CD4-positive, alpha-beta T cell treated with Interferon alpha-2 for 1 hour (primary cell): ENCODE results near the gene ARAP1.

Source experiments
- DNase-seq, 2 donors: peaks; one replicate each; pipeline ENCODE4 v3.0.0-alpha.2; 2020 to 2022

The ARAP1 gene

DNA sequence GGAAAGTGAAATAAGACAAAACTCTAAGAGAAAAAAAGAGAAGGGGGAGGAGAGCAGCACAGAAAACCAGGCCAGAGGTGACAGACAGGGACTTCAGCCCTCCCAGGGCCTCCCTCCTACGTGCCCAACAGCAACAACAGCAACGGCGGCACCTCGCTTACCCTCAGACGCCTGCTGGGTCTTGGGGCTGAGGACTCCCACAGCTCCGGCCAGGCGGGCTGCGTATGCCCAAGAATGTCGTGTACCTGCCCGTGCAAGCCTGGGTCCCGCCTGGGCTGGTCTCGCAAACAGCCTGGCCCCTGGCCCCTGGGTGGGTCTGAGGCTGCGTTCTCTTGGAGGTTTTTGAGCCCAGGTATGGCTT lies 30.5 kb downstream of the ARAP1 start:
- DNase-seq, result peak; percentile 30 to 47

DNA sequence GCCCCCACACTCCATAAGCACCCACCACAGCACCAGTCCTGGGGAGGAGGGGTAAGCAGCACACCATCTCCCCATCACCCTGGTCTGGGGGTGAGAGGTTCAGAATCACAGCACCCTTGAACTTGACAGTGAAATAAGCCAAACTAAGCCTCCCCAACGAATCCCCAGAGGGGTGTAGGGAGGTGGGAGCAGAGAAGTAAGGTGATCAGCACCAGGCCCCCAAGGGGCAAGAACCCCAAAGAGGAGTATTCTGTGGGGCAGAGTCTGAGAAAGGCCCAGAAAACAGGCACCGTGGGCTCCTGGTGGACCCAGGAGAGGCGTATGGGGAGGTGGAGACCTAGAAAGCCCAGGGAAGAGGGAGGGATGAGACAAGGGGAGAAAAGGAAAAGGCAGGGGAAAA lies 30.9 kb downstream of the ARAP1 start:
- no peak for DNase-seq

DNA sequence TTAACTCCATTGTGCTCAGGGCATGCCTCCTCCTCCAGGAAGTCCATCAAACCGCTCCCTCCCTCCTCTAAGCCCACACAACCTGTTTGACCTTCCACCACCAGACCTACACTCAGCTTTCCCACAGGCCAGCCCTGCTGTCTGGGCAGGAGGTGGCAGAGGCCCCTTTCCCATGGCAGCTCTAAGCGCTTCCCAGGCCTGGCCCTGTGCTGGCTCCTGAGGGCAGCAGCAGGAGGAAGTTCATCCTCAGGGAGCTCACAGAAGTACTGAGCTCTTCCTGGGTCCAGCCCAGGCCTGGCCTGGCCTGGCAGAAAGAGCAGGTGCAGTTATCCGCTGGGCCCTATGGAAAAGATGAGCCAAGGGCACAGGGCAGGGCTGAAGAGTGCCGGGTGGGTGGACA lies 31.4 kb downstream of the ARAP1 start:
- DNase-seq, result no peak

DNA sequence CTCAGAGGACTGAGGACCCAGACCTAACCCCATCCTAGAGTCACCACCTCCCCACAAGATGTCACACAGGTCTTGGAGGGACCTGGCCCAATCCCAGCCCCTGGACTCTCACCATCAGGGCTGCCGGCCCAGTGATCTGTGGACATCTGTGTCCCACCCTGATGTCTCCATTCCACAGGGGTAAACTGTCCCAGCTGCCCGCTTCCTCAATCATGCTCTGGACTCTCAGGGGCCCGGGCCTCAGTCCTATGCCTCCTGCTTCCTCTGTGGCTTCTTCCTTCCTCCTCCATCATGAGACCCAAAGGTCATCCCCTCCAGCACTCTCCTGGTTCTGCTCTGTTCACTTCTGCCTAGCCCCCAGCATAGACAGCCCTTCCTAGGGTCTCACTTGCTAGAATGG lies 32.2 kb downstream of the ARAP1 start:
- no peak for DNase-seq

DNA sequence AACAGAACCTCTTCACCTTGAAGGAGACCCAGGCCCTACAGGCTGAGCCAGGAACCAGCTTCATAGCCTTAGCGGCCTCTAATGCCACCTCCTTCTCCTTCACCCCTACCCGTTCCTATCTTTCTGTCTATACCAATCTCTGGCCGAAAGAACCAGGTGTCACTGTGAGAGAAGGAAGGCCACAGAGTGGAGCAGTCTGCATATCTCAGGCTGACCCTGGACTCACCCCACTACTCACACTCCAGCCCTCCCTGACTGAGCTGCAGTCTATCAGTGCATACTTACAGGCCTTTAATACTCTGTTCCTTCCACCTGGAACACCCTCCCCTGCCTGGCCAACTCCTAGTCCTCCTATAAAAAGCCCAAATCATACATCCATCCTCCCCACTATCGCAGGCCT lies 32.7 kb downstream of the ARAP1 start:
- no peak for DNase-seq

DNA sequence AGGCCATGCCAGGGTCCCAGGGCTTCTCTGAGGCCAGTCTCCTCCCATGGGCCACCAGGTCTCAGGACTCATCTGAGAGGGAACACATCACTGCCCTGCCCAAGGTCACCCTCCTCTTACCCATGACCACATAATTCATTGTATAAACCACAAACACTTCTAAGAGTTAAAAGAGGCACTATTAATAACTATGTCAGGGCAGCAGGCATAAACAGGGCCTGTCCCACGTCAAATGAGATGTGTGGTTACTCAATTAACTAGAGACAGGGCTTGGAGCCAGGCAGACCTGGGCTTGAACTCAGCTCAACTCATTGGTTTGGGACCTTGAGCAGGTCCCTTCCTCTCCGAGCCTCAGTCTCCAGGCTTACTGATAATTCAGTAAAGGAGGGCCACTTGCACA lies 33.1 kb downstream of the ARAP1 start:
- DNase-seq, result no peak

DNA sequence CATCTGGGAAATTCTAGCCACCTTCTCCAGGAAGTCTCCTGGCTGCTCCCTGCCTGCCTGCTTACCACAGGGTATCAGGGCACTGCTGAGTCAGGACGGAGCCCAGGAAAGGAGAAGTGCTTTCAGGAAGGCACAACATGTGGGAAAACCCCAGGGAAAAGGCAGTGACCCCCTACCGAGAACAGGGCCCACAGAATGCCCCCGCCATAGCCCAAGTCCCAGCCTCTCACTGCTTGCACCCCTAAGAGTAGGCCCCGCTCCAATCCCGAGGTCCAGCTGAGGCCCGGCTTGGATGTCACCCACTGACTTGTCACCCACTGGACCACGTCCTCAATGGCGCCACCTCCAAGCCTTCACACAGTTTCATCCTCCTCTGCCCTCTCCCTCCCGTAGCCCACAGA lies 34.1 kb downstream of the ARAP1 start:
- DNase-seq, result no peak

DNA sequence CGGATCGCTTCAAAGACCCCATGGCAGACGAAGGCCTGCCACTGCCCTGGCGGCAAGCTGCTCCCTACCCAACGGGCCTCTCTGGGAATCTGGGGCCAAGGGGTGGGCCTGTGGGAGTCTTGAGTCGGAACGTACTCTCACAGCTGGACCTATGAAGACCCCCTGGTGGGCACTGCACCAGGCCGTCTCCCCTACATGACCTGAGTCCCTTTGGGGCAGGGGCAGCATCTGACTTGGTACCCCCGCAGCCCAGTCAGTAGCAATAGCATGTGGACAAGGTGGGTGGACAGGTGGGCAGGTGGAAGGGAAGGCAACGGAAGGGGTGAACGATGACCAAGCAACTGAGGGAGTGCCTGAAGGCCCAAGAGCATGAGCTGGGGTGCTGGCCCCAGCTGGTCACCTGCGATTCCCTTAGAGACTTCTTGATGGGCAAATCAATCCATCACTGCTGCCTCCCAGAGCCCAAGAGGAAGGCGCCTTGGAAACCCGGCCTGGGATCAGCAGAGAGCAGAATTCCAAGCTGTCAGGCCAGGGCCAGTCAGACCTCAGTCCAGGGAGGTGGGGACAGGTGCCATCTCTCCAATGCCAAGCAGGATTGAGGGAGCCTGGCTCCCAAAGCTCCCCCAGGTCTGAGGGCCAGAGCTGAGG lies 35.3 kb downstream of the ARAP1 start:
- no peak for DNase-seq

DNA sequence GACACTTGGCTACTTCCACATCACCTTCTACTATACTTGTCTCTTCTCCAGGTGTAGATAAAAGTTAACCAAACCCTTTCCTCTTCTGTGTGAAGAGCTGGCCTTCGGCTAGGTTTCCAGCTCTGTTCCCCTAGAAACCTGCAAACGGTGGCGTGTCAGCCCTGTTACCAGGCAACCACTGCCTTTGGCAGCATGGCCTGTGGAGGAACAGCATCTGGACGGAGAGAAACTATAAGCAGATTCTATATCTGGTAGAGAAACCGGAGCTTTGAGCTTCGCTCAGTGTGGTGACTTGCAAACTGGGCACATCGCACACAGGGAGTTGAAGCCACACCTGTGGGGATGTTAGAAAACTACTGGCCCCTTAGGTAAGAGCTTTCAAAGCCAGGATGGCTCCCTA lies 35.9 kb downstream of the ARAP1 start:
- no peak for DNase-seq

DNA sequence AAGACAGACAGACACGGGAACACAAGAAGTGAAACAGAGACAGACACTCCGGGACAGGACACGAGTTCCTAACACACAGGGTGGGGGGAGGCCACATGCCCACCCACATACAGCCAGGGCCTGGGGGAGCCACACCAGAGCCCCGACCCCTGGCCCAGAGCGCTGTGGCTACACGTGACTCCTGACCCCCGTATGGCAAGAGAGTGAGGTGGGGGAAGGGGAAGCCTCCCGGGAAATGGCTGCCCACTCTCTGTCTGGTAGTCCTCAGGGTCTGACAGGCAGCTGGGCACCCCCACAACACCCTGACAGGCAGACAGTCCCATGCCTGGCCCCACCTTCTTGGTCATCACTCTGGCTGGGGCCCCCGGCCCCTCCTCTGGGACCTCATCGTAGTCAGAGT lies 39.4 kb downstream of the ARAP1 start:
- DNase-seq, result no peak

DNA sequence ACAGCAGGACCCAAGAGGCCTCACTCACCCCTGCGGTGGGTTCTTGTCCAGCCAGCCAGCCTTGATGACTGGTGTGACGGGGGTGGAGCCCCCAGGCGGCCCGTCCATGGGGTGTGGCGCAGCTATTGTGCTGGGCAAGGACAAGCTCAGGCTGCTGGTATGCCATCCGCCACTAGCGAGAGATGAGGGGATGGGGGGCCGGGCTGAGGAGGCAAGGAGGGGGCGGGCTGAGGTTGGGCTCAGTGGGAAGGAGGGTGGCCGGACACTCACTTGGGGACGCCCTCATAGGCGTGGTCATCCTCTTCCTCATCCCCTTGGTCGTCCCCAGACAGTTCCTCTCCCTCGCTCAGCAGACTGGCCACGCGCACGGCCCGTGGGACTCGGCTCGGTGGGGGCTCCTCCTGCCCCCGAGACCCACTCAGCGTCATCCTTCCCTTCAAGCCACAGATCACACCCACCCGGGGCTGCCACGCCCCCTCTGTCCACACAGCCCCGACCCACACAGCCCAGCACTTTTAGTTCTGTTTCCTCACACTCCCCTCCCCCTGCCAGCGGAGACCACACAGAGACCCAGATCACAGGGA lies 39.9 kb downstream of the ARAP1 start:
- DNase-seq, result peak in 1 of 2 donors; percentile 23

DNA sequence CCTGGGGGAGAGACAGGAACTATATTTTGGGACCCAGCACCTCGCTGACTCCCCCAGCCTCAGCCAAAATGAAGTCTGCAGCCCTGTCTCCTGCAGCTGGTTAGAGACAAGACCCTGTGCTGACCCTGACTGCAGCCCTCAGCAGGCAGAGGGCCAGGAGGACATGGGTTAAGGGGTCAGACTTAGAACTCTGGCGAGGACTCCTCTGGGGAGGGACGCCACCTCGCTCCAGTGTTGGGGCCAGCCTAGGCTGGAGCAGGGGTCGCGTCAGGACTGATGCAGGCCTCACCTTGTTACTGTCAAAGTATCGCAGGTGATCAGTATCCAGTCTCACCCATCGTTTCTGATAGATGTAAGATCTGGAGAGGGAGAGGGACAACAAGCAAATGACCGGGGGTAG lies 41.1 kb downstream of the ARAP1 start:
- no peak for DNase-seq

DNA sequence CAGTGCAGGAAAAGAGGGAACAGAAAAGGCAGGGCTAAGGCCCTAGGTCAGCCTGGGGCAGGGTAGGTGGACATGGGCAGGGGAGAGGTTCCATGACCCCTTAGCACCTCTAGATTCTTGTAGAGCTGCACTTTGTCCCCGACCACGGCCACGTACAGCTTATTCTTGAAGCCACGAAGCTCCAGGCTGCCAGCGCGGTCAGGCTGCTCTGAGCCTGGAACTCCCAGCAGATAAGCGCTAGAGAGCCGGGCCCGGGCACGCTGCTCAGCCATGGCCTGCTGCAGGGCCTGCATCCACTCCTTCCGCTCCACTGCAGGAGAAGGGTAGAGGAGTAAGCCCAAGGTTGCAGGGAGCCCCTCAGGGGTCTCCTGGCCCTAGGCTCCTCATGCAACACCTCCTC lies 41.9 kb downstream of the ARAP1 start:
- no peak for DNase-seq

DNA sequence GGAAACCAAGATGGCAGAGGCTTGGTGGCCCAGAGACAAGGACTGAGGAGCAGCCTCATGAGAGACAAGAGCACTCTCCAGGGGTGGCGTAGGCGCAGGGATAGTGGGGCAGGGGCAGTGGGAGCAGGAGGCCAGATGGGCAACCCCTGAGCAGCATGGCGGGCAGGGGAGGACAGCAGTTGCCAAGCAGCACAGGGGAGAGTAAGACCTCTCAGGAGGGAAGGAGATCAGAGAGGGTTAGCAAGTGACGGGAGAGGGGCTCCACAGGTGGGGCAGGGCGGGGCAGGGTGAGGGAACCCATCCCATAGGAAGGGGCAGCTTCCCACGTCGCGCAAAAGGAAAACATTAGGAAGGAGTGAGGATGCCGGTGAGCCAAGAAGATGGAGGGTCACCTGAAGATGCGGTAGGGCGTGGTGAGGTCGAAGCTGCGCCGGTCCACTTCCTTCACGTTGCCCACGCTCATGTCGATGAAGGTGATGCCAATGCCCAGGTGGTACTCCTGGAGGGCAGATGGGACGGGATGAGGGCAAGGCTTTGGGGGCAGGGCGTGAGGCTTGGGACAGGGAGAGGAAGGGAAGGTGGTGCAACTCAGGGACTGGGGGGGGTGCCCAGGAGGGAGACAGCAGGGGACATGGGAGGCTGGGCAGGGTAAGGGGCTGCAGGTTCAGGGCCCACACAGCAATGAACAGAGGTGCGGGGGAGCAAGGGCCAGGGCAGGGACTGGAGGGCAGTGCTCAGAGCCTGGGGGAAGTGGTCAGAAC lies 42.5 kb downstream of the ARAP1 start:
- no peak for DNase-seq

DNA sequence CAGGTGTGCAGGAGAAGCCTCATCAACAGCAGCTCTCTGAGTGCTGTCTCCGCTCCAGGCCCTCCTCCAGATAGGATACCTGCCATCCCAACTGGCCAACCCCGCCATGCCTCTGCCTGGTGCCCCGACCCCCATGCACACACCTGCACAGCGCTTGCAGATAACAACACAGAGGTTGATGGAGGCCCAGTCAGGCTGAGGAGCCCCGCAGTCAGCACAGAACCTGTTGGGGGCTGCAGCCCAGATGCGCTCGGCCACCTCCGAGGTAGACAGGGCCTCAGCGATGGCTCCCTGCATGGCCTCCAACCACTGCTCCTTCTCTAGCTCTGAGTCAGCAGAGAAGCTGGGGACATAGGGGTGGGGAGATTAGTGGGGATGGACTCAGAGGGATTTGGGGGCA lies 45.2 kb downstream of the ARAP1 start:
- DNase-seq, result no peak

DNA sequence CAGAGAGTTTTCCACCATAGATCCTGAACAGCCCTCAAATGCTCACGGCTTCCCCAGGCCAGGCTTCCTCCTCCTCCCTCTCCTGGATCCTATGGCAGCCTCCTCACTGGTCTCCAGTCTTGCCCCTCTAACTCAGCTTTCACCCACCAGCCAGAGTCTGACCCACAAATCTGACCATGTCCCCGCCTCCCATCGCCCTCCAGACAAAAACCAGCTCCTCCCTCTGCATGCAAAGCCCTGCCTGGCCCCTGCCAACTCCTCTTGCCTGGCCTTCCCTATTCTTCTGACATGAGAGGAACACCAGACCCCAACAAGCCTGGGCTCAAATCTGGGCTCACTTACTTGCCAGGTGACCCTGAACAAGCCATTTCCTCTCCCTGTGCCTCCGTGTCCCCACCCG lies 45.6 kb downstream of the ARAP1 start:
- no peak for DNase-seq

DNA sequence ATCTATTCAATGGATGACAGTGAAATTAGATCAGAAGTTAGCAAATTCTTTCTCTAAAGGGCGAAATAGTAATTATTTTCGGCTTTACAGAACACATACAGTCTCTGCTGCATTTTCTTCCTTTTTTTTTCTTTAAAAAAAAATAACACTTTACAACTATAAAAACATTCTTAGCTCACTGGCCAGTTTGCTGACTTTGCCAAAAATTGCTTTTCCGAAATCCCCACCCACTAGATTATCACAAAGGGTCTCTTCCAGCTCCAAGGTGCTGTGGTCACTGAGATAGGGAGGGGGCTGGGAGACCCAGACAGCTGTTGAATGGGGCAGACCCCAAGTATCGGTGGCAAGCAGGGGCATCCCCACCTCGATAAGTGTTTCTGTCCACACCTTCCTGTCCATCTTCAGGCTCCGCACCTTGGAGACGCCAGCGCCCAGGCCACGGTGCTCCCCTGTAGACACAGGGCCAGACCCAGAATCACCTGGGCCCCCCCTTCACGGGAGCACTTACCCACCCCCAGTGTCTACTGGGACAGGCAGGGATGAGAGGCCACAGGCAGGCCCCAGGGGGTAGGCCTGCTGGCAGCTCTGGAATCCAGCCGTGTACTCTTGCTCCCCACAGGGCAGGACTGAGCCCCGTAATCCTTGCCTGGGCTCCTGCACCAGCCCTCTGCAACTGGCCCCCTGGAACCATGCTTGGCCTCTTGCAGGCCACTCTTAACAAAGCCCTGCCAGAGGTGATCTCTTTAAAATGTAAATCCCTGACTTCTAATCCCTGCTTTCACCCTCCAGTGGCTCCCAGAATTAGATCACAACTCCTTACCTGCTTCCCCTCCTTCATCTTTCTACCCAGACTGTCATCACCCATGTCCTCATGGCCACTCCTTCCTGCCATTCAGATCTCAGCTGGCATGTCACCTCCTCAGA lies 46.5 kb downstream of the ARAP1 start:
- no peak for DNase-seq

DNA sequence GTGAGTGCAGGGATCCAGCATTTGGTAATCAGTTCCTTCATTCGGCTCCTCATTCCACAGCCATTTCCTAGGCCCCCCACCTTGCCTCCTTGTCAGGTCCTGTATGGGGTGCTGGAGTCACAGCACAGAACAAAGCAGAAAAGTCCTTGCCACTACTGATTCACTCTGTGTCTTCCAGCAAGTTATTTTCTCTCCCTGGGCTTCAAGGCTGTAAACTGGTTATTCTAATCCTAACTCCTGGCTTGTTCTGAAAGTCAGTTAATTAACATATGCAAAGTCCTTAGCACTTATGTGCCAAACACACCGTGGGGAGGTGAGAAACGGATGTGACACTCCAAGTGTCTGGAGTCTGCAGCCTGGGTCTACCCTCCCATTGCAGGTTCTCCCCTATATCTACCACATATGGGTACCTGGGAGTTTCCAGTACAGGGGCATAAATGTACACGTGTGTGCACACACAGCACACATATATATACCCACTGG lies 47.4 kb downstream of the ARAP1 start:
- DNase-seq, result no peak

DNA sequence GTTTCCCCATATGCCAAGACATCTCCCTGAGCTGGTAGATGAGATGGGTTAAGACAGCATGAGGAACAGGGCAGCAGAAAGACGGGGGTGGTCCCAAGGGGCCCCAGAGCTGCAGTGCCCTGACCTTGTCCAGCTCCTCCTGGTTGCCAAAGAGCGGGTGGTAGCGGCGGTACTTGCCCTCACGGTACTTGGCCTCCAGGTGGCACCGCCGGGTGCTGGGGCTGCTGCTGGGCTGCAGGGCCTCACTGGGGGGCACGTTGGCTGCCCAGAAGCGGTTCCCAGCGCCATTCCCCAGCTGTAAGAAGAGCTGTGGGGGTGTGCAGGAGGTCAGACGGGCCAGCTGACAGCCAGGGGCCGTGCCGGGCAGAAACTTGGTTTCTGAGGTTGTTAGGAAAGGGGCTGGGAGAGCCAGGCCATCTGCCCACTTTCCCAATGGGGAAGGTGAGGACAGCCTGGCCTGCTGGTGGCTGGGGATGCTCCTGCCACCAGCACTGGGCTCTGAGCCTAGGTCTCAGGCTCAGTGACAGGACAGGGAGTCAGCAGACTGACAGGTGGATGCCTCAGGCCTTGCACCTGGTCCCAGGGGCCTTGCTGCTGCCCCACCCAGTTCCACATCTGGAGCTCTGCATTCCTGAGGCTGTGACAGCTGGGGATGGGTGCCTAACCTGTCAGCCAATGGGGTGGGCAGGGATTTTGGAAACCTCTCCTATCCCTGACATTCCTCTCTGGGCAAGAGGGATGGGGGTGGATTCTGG lies 48.0 kb downstream of the ARAP1 start:
- DNase-seq, result no peak

DNA sequence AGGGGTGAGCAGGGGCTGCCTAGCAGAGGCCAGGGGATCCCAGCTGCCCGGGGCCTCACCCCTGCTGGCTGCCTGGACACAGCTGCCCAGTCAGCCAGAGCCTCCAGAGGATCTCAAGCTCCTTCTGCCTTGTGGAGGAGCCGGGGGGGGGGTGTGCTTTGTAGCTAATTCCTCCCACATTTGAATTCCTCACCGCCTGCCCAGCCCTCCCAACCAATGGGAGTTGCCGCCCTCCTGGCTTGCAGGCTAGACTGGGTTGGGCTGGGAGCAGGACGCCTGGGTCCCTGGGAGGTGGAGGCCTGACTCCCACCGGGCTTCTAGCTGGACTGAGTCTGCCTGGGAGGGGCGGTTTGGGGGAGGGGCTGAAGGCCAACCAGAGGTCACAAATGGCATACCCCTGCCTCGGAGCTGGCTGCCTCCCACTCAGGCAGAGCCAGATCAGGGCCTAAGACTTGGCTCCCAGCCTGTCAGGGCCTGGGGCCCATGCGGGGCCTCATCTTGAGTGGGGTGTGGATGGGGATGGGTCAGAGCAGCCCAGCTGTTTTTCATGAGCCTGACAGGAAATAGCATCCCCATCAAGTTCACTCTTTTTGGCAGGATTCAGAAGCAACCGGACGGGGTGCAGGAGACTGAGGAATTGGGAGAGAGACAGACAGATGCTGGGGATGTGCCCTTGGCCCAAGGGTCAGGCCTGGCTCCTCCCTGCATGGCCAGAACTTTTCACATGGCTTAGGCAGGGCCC lies 48.8 kb downstream of the ARAP1 start:
- DNase-seq, result no peak

DNA sequence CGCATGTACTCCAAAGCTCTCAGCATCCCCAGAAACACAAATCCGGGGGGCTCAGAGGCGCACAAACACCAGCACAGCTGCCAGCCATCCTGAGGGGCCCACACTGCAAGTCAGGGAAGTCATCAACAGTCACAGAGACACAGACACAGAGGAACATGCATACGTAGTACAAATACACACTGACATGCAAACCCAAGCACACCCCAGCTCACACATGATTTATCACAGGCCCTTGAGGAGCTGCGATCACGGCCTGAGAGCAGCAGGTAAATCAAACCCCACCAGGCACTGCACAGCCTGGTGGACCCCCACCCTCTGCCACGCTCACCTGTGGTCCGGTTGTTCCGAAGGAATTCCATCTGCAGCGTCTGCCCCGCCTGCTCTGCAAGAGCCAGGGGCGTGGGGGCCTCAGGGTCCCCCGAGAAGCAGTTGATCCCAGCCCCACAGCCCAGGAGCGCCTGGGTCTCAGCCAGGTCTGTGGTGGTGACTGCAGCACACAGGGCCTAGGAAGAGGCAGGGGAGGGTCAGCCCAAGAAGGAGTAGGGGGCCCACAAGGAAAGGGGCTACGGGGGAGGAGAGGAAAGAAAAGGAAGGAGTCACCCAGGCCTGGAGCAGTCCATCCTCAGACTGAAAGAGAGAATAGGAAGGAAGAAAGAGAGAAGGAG lies 49.5 kb downstream of the ARAP1 start:
- DNase-seq, result no peak
